ENCODE data around the gene KRTAP1-5.

The KRTAP1-5 gene

DNA sequence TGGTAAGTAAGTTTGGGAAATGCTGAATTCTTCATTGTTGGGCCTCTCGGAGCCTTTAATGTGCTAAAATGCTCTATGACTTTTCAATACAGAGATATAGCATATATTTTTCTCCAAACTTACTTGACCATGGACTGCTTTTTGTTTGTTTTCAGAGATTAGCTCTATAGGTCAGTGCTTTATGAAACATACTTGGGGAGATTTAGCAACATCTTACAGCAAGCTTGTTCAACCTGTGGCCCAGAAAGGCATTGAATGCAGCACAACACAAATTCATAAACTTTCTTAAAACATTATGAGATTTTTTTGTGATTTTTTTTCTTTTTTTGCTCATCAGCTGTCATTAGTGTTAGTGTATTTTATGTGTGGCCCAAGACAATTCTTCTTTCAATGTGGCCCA, 17.1 kb downstream of the KRTAP1-5 start:
- in situ Hi-C loops (cut with HindIII; ENCODE audit: low sequenced_read_pairs), result loop anchor here (10.0 kb wide), 1 partner anchor 205 kb away; no protein-coding TSS in a partner anchor

DNA sequence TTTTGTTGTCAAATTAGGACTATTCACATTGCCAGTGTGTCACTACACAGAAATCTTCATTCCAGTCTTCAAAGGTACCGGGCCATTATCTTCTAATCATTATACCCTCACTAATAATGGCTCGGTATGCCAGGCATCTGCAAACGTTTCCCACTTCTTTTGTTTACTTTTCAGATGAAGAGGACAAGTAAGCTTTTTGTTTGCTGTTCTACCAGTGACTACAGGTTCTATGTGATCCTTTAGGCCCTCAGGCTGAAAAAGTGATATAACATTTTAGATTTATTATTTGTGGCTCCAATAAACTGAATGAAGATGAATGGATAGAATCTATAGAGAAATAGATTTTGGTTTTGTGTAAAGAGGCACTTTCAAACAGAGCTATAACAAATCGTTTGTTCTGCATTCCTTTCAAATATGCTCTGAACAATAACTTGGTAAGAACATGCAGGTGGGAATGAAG, 17.7 kb downstream of the KRTAP1-5 start:
- in situ Hi-C loops (cut with HindIII; ENCODE audit: low sequenced_read_pairs), result no loop called here

DNA sequence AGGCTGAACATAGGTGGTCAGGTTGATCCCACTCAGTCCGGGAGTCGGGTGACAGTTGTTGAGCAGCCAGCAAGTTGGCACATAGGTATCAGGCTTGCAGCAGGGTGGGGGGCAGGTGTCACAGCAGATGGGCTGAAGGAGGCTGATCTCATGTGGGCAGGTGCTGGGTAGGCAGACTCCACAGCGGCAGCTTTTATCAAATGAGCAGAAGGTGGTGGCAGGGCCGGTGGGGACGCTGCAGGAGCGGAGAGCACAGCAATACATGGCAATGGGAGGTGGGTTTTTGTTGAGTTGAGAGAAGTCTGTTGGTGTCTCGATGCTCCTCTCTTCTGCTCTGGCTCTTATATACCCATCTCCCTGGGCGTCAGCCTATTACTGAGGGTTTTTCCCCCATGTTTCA, 18.2 kb downstream of the KRTAP1-5 start, which contains the start of gene KRTAP3-1:
Gene KRTAP3-1 (minus strand): TSS at position 318 of the 400 bp plus-strand sequence. CDS start 54 bp downstream, at position 264.
- in situ Hi-C loops (cut with HindIII; ENCODE audit: low sequenced_read_pairs), result no loop called here

DNA sequence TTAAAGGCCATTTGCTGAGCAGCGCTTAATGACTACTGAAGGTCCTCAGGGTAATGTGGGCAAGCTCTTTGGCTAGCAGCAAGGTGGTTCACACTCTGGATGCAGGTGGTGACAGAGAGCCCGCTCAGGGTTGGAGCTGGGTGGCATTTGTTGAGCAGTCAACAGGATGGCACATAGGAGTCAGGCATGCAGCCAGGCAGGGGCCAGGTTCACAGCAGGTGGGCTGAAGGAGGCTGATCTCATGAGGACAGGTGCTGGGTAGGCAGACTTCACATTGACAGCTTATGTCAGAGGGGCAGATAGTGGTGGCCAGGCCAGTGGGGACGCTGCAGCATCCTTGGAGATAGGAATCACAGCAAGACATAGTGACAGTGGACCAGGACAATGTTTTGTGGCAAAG, 22.6 kb downstream of the KRTAP1-5 start:
- in situ Hi-C loops (cut with HindIII; ENCODE audit: low sequenced_read_pairs), result no loop called here

DNA sequence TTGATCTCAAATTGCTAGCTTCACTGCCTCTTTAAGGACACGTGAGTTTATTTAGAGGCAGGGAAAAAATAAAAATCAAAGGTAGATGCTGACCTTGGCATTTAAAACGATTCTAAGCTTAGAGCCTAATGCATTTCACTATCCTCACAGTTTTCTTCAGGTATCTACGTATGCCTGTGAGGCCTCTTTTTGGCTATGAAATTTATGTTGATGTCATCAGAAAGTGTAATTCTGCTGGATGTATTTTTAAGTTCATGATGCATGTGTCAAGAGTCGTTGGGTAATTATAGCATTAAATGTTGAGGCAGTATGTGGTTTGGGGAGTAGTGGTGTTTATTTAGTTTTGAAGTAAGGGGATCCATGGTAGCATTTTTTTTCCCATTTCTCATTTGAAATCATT, 23.1 kb downstream of the KRTAP1-5 start:
- in situ Hi-C loops (cut with HindIII; ENCODE audit: low sequenced_read_pairs), result no loop called here

DNA sequence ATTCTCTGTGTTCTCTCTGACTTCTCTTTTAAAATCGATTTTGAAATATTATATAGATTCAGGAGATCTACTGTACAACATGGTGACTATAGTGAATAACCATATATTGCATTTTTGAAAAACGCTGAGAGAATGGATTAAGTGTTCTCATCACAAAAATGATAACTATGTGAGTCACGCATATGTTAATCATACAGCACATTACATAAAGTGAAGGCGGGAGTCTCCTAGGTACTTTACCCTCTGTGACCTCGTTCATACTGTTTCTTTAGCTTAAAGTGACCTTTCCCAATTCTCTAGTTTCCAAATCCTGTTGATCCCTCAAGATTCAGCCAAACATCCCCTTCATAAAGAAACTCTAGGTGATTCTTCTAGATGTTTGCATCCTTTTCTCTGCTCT, 24.2 kb downstream of the KRTAP1-5 start:
- in situ Hi-C loops (cut with HindIII; ENCODE audit: low sequenced_read_pairs), result no loop called here

DNA sequence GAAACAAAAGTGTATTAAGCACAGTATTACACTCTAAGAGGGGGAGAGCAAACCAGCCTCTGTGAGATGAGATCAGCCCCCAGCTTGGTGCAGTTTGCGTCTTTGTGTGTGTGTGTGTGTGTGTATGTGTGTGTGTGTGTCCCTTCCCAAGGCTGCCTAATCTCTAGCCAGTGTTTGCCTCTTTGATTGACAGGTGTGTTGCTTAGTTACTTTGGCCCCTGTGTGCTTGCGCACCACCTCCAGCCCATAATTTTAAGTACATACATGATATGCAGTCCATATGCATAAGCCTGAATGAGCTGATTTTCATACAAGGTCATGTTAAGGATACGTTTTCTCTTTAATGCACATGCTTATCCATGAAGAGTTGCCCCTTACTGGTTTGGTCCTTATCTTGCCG, 25.2 kb downstream of the KRTAP1-5 start:
- in situ Hi-C loops (cut with HindIII; ENCODE audit: low sequenced_read_pairs), result no loop called here

DNA sequence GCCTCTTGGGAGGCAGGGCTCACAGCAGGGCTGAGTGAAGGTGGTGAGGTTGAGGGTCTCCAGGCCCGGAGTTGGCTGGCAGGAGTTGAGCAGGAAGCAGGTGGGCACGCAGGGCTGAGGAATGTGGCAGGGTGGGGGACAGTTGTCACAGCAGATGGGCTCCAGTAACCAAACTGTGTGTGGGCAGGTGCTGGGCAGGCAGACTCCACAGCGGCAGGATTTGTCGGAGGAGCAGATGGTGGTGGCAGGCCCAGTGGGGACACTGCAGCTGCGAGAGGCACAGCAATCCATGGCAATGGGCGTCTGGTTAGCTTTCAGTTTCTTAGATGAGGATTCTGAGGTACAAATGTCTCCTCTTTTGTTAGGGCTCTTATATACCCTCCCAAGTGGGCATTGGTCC, 27.4 kb downstream of the KRTAP1-5 start, which contains the start of gene KRTAP3-2:
Gene KRTAP3-2 (minus strand): TSS at position 344 of the 400 bp plus-strand sequence. CDS start 53 bp downstream, at position 291.
- in situ Hi-C loops (cut with HindIII; ENCODE audit: low sequenced_read_pairs), result loop anchor here (5.0 kb wide), 1 partner anchor 33 kb away; the partner anchor contains the start of genes KRTAP1-3 and KRTAP1-4

DNA sequence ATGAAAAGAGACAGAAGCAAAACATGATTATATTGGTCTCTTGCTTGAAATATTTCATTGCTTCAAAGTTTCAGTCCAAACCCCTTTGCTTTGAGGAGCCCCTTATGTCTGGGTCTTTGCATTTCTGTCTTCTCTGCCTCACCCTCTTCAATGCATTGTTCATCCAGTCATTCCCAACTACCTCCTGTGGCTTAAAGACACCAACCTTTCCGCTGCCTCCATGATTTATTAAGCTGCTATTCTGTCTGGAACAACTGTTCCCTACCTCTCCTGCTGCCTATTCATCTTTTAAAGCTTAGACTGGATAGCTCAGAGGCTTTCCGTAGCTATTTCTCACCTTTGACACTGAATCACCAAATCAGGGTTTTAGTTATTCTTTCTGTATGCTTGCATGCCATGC, 29.6 kb downstream of the KRTAP1-5 start:
- in situ Hi-C loops (cut with HindIII; ENCODE audit: low sequenced_read_pairs), result loop anchor here (5.0 kb wide), 1 partner anchor 35 kb away; the partner anchor contains the start of genes KRTAP1-3 and KRTAP1-4

DNA sequence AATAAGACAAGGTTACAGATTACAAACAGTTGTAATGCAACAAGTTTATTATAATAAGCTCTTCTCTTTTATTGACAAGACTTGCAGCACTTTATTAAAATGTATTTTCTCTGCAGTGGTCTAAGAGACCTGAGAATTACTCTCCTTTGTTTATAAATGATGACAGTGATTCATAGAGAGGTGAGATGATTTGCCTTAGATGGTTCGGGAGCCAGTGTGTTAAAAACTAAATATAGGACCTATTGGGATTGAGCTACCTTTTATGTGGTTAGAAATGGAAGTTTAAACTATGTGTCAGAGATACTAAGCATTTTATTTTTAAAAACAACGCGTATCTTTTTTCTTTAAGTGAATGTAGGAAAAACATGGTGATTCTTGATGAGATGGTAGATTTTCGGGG, 30.2 kb downstream of the KRTAP1-5 start:
- in situ Hi-C loops (cut with HindIII; ENCODE audit: low sequenced_read_pairs), result loop anchor here (5.0 kb wide), 1 partner anchor 35 kb away; the partner anchor contains the start of genes KRTAP1-3 and KRTAP1-4

DNA sequence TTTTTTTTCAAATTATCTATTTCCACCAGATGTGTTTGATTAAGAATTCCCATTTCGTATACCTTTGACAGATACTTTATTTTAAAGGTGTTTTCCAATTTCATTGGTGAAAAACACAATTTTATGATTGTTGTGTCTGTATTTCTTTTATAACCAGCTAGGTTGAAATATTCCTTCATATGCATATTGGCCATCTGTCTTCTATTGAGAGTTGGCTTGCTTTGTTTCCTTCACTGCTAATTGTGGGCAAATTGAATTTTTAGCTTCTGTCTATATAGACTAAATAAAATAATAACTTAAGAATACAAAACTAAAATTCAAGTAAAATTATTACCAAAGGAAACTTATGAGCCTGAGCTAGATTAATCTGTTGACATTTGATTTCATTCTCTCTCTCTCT, 31.9 kb downstream of the KRTAP1-5 start:
- in situ Hi-C loops (cut with HindIII; ENCODE audit: low sequenced_read_pairs), result loop anchor here (5.0 kb wide), 1 partner anchor 37 kb away; the partner anchor contains the start of genes KRTAP1-3 and KRTAP1-4

DNA sequence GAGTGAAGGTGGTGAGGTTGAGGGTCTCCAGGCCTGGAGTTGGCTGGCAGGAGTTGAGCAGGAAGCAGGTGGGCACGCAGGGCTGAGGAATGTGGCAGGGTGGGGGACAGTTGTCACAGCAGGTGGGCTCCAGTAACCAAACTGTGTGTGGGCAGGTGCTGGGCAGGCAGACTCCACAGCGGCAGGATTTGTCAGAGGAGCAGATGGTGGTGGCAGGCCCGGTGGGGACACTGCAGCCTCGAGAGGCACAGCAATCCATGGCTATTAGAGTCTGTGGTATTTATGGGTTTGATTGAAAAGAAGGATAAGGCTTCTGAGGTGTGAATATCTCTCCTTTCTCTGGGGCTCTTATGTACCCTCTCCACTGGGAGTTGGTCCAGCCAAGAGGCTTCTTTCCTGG, 33.2 kb downstream of the KRTAP1-5 start, which contains the start of gene KRTAP3-3:
Gene KRTAP3-3 (minus strand): TSS at position 326 of the 400 bp plus-strand sequence. CDS start 67 bp downstream, at position 259.
- in situ Hi-C loops (cut with HindIII; ENCODE audit: low sequenced_read_pairs), result no loop called here

DNA sequence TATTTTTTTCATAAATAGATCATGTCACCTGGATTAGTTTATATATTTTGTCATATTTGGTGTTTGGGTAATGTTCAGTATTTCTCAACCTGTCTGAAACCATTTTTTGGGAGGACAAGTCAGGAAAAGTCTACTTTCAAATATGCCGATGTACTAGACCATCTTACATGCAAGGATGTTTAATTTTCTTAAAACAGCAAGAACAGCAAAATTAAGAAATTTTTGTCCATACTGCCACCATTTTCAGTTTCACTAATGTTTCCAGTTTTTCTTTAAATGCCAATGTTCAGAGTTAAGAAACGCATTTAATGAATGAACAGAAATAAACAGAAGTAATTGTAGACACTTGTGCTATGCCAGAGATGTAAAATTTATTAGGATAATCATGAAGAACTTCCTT, 33.9 kb downstream of the KRTAP1-5 start:
- in situ Hi-C loops (cut with HindIII; ENCODE audit: low sequenced_read_pairs), result no loop called here

DNA sequence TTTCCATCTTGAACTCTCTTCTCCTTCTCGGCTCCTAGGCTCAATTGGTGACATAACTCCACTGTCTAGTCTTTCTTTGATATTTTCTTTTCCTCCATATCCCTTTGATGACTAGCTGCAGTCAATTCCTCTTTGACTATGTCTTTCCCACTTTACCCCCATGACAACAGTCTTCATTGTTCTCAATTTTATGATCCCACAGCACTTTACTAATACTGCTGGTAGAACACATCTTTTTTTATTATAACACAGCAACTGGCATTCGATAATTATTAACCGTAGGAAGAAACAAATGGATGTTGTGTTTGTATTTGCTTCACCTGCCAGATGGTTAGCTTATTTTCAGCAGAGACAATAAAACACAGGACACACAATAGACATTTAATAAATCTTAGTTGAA, 34.3 kb downstream of the KRTAP1-5 start:
- in situ Hi-C loops (cut with HindIII; ENCODE audit: low sequenced_read_pairs), result no loop called here

DNA sequence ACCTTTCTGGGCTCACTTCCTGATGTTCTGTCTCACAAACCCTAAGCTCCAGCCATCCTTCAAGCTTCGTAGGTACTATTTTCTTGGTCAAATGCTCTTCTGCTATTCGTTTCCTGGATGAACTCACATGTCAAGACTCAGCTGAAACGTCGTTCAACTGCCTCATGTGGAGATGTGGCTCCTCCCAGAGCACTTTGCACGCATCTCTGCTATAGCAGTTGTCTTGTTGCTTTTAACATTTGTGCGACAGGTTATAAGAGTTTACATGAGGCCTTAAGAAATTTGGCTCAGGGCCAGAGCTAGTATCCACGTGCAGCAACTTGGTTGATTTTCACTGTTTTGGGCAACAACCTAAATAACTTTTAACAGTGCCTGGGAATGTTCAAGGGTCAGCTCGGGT, 40.1 kb downstream of the KRTAP1-5 start:
- in situ Hi-C loops (cut with HindIII; ENCODE audit: low sequenced_read_pairs), result no loop called here

DNA sequence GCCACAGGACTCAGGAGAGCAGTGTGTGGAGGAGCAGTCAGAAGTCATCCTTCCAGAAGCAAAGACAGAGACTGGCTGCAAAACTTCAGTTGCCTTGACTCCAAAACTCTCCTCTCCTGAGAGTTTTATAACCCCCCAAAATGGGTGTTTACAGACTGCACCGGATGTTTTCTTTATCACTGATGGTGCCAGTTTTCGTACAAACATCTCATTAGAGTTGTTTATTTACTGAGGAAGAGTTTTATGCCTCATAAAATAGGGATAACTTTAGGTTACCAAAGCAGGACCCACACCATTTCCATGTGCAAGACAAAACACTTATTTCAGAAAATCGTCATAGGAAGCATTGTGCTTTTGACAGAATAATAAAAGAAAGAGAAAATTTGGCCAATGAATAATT, 42.8 kb downstream of the KRTAP1-5 start, which contains the start of gene KRT40:
Gene KRT40 (minus strand): TSS at position 101 of the 400 bp plus-strand sequence. CDS start 53 bp downstream, at position 48.
- in situ Hi-C loops (cut with HindIII; ENCODE audit: low sequenced_read_pairs), result no loop called here

DNA sequence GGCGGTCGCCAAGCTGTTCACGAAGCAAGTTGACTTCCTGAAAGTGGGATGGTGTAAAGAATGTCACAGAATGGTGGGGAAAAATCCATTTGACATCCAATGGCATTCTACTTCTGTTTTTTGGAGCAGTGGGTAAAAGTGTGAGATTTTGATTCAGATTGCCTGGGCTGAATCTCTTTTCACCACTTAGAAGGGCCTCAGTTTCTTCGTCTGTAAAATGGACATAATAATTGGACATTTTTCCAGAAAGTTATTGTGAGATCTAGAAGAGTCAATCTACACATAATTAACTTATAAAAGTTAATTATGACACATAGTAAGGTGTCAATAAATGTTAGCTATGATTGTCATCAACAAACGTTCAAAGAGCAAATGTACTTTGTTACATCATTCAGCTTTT, 45.9 kb downstream of the KRTAP1-5 start:
- in situ Hi-C loops (cut with HindIII; ENCODE audit: low sequenced_read_pairs), result no loop called here

DNA sequence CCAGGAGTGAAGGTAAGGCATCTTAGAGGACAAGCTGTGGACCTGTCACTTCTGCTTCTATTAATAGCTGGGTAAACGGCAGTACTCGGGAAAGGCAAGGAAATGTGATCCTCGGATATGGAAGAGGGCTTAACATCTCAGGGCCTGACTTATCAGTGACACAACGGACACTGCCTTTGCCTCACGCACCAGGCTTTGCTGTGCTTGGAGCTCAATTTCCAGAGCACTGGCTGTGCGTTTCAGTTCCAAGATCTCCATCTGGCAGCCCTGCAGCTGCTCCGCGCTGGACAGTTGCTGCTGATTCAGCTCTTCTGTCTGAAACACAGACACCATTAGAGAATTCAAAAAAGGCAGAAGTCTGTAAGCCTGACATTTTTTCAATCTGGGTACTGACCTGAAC, 46.4 kb downstream of the KRTAP1-5 start:
- in situ Hi-C loops (cut with HindIII; ENCODE audit: low sequenced_read_pairs), result no loop called here

DNA sequence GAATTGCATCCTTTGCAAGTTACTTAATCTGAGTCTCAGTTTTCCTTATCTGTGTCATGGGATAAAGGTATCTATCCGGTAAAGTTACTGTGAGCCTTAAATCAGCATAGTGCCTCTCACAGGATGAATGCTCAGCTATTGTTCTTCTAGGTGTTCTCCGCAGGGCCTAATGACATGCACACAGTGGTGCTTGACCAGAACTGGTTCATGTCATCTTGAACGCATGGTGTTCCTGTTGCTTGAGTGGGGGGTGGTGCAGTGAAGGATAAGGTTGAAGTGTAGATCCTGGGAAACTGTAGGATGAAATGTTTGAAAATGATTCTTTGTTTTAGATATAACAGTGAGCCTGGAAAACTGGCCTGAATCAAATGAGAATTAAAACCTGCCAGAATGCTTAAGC, 46.9 kb downstream of the KRTAP1-5 start:
- in situ Hi-C loops (cut with HindIII; ENCODE audit: low sequenced_read_pairs), result no loop called here

DNA sequence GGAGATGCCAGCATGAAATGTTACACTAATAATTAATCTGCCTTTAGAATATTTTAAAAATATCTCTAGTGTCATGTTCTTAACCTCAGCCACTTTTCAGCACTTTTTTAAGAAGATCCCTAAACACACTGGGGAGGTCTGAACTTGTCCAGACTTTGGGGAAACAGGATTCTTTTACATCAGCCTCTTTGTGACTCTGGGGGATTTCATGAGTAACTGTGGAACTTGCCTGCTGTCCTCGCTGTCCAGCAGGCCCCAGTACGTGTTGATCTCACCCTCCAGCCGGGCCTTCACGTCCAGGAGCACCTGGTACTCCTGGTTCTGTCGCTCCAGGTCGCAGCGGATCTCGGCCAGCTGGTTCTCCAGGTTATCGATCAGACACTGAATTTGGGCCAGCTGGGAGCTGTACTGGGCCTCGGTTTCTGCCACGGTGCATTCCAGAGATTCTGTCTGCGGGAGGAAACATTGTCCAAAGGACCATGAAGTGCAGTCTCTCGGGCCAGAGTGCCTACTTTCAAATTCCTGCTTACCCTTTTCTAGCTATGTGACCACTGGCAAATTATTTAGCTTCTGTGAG, 48.3 kb downstream of the KRTAP1-5 start:
- in situ Hi-C loops (cut with HindIII; ENCODE audit: low sequenced_read_pairs), result no loop called here

All from endothelial cell of hepatic sinusoid (primary cell).